PC-3 (cell line): ENCODE measurements around the gene NEBL.

Experiments
- CTCF ChIP-seq: fragments of 300-600 bp; sonication (generic); conservative IDR thresholded peaks from 2 replicates; pipeline ENCODE4 v1.5.1; 2017; ENCODE audit warnings: antibody characterized with exemption, low read depth, mild to moderate bottlenecking, low read length
- EZH2 ChIP-seq: fragments of 300-600 bp; sonication (generic); IDR thresholded peaks from one replicate; pipeline ENCODE4 v1.6.1; 2017; ENCODE audit warnings: antibody characterized with exemption, mild to moderate bottlenecking, low read length; ENCODE audit not compliant: unreplicated experiment

GRCh38 chr10:20834825-20835224 is 62.3 kb downstream of the NEBL start:
- no peak for TF ChIP-seq EZH2
- no peak for TF ChIP-seq CTCF
